T-helper 22 cell (primary cell): ENCODE results near the gene NKX1-2.

Source experiments
- DNase-seq: peaks from one replicate; pipeline ENCODE4 v3.0.0-alpha.2; 2020; ENCODE audit warnings: low read depth

Gene NKX1-2

DNA sequence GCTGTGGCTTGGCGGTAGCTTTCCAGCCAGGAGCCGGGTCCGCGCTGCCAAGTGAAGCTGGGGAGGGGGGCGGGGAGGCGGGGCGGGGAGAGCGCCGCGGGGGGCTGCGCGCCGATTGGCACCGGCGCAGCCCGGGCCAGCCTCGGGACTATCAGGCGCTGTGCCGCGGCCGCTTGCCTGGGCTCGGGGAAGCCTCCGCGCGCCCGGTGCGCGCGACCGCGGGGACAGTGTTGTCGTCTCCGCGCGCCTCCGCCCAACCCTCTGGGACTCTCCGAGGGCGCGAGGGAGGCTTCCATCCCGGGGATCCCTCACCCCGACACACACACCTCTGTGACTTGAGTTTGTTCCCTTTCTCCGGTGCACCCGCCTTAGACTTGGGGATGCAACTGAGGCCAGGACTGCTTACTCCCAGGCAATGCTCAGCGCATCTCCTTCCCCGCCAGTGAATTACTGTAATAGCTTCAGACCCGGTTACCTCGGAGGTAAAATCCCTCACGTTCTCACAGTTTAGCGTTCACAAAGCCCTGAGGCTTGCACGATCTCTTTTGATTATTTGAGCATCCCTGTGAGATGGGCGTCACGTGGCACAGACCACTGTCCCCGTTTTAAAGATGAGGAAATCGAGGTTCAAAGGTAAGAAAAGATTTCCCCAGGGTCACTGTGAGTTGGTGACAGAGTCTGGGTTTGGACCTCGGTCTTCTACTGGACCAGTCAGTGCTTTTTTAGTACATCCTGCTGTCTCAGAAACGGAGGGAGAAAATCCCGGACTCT is at the start of gene NKX1-2:
Gene NKX1-2 (minus strand): TSS at position 24 of the 771 bp plus-strand sequence. CDS start 92 bp downstream, outside the sequence.
- DNase-seq, result no peak

DNA sequence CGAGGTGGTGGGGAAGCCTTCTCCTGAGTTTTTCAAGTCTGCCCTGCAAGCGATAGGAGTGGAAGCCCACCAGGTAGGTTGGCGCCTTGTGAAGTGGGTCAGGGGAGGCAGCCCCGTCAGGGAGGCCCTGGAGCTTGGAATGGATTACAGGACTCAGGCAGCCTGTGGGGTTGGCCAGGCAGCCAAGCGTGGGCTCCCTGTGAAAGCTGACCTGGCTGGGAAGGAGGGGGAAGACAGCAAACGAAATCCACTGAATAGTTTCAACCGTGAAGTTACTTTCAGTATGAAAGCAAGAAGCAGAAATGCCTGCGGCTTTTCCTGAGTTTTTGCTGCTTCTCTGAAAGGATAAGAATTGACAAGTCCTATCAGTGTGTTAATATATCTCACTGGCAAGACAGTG is 48.2 kb upstream of the NKX1-2 start:
- no peak for DNase-seq

DNA sequence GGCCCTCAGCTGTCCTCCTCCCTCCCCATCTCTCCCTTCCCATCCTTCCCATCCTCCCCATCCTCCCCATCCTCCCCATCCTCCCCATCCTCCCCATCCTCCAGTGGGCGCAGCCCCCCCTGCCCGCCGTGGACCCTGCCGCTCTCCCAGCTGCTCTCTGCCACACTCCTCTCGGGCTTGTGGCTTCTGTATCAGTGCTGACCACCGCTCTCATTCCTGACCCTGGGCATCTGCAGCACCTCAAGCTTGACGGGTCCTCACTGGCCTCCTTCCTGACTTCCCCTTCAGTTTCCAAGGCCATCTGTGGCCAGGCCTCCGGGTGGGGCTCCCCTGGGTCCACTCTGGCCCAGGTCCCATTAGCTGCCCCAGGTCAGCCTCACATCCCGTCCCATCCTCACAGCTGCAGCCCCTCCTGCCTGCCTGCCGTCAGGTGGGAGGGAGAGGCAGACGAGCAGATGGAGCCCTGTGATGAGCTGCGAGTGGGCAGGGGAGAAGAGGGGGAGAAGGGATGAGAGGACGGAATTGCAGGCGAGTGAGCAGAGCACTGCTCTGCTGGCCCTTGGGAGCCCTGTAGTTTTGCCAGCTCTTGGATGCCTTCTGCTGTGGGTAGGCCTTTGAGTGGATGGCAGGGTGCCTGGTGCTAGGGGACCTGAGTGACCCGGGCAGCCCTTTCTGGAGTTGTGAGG is 47.5 kb upstream of the NKX1-2 start:
- DNase-seq, result no peak

DNA sequence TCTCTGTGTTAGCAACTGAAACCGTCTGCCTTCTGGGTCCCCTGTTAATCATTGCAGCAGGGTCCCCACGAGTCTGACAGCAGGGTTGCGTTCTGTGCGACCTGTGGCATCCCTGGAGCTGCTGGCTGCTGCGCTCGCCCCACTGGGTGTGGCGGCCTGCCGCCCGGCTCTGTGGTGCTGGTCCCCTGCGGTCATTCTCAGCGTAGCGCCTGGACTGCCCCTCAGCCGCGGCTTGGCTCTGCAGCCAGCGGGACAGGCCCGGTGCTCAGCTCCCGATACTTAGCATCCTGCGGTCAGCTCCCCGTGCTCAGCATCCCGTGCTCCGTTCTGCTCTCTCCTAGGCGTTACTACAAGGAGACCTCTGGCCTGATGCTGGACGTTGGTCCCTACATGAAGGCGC is 46.8 kb upstream of the NKX1-2 start:
- DNase-seq, result no peak

DNA sequence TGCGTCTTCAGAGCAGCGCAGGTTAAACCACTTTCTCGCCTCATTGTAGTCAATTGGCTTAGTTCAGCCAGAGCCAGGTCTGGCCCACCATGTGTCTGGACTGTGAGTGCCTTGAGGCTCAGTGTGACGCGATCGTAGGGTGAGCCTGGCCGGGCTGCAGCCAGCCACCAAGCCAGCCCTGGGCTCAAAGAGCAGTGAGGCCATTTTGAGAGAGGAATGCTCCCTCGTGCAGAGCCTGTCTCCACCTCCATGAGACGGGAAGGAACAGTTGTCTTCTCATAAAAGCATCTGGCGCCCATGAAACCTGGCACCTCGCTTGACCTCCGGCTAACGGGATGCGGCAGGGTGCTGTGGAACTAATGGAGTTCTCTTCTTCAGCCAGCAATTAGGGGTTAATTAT is 46.3 kb upstream of the NKX1-2 start:
- DNase-seq, result no peak

DNA sequence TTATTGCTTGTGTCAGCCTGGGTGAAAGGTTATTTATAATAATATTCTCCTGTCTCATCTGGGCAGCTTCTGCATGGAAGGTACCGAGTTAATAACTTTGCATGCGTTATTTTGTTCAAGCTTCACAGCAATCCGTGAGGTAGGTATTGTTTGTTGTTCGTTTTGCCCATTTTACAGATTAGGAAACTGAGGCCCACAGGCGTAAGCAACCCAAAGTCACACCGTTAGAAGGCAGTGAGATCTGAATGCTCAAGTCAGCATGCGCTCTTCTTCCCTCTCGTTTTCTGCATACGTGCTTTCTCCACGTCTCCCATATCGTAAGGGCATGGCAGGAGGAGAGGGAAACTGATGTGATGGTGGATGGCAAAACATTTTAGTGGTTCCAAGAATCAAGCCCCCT is 45.9 kb upstream of the NKX1-2 start:
- DNase-seq, result no peak

DNA sequence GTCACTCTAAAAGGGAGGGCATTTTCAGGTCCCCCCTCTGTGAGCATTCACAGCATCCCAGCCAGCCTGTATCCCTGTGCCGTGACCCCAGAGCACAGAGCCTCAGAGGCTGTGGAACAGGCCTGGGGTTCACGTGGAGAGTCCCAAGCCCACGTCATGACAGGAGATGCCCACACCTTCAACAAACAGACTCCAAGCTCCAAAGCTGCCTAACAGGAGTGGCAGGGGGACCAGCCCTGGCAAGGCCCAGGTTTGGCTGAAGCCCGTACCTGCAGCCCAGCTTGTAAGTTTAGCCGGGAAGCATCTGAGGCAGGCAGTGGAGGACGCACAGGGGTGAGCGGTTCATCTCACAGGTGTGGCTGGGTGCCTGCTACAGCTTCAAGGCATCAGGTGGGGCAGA is 45.3 kb upstream of the NKX1-2 start:
- DNase-seq, result no peak

DNA sequence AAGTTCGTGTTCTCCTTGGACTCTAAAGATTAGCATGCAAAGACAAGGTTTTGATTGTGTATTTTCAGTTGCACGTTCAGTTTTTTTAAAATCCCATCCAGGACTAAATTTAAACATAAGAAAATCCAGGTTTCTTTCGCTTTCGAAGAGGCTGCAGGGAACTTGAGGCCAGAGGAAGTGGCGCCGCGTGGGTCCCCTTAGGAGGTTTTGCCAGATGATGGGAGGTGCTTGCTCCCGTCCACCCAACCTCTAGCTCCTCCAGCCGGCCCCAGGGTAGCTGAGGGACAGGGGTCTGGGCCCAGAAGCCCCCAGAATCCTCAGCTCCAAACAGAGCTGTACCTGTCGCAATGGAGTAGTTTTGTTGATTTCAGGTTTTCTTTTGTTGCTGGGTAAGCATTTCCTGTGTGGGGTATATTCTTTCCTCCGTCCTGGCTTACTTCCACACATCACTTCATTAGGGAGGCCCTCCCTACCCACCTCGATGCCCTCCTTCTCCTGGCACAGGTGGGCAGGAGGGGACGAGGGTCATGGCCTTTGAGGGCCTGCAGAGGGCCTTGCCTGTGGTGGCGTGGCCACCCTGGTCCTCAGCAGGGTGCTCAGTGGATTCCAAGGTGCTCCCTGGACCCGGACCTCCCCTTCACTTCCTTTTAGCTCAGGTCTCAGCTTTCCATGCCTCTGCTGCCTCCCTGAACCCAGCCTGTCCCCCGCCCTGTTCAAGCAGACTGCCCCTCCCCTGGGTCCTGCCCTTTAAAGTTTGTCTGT is 44.4 kb upstream of the NKX1-2 start:
- DNase-seq, result no peak

DNA sequence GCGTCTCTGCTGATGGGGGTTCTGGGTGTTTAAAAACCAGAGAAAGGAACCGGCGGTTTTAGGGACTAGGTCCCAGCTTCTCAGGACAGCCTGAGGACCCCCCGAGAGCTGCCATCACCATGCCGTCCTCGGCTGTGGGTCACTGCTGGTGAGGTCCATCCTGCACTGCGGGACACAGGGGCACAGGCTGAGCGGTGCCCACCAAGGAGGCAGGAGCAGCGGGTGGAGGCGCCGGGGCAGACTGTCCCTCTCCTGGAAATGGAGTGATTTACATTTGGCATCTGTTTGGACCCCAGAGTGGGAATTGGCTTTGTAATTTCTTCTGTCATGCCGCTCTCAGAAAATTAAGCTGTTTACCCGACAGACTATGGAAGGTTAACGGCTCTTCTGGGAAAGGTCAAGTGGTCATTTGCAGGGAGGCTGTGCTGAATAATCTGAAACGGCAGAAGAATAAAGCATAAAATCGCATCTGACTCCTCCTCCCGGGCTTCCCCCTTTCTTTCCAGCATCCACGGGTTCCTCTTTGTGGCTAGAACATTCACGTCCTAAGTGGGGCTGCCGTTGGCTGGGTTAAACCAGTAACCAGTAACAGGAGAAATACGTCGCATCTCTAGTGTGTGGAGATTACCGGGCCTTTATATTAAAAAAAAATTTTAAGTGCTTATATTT is 43.5 kb upstream of the NKX1-2 start:
- DNase-seq, result no peak

DNA sequence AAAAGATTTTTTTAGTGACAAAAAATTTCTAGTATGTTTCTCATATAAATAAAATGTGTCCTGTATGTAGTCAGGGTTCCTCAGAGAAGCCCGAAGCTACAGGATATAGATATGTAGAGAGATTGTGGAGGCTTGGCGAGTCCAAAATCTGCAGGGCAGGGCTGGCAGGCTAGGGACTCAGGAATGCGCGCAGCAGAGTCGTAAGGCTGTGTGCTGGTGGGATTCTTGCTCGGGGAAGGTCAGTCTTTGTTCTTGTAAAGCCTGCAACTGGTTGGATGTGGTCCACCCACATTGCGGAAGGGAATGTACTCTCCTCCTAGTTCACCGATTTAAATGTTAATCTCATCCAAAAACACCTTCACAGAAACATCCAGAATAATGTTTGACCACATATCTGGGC is 42.4 kb upstream of the NKX1-2 start:
- DNase-seq, result no peak

DNA sequence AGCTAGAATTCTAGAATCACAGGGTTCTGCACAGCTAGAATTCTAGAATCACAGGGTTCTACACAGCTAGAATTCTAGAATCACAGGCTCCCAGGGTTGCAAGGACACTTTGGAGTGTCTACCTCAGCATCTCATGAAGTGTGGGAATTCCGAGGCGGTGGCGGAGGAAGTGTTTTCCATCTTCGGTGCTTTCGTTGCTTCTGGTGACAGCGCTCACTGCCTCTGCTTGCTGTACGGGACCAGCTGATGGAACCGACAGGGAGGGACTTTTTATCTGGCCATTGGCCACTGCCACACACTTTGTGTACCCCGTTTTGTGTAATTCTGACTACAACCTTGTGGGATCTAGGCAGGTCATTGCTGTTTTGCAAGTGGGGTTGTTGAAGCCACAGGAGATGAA is 41.3 kb upstream of the NKX1-2 start:
- no peak for DNase-seq

DNA sequence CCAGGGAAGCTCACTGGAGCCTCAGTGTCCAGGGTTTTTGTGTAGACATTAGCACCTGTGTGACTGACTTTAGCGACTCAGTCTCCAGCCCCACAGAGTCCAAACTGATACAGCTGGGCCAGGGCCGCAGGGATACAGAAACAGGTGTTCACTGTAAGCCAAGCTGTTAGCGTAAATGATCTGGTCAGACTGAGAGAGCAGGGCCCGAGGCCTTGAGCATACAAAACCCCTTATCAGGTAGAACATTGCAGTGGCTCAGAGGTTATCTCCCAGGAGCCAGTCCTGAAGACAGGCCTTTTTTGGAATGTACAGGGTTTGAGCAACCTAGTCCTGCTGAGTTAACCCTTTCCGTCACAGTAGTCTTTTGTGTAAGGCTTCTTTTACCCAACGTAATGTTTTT is 36.8 kb upstream of the NKX1-2 start:
- no peak for DNase-seq

DNA sequence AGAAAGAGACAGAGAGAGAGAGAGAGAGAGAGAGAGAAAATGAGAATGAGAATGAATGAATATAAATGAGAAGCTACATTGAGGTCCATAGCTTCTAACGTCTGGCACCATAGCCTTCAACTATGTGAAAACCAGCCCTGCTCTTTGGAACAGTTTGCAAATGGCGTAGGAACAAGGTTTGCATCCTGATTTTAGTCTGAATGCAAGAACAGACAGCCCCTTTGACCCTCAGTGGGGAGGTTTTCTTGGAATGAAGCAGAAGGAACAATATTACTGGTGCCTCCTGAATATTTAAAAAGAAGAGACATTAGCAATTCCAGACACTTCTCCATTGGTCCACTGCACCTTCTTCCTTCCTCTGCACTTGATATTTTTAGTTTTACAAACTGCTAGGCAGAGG is 34.8 kb upstream of the NKX1-2 start:
- no peak for DNase-seq

DNA sequence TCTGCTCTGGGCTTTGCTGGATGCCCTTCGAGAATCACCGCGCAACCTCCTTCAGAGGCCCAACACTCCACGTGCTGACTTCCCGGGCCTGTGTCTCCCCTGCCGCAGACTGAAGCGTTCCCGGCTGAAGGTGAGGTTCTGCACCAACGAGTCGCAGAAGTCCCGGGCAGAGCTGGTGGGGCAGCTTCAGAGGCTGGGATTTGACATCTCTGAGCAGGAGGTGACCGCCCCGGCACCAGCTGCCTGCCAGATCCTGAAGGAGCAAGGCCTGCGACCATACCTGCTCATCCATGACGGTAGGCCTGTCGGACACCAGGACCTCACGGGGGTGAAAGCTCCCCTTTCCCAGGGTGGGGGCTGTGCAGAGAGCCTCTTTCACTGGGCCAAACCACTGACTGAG is 34.2 kb upstream of the NKX1-2 start:
- DNase-seq, result no peak

DNA sequence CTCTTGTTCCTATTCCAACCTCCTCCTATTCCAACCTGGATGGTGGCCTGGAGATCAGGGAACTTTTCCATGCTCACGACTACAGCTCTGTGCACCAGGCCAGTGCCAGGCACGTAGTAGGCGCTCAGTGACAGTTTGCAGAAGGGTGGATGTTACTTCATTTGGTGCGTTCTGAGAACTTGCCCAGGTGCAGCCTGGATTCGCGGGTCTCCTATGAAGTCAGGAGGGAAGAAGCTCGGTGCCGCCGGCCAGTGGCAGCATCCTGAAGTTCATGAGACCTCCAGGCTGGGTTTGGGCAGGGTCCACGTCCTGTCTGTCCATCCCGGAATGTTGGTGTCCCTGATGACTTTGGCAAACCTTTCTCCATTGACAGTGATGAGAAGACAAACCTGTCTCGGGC is 33.0 kb upstream of the NKX1-2 start:
- DNase-seq, result no peak

DNA sequence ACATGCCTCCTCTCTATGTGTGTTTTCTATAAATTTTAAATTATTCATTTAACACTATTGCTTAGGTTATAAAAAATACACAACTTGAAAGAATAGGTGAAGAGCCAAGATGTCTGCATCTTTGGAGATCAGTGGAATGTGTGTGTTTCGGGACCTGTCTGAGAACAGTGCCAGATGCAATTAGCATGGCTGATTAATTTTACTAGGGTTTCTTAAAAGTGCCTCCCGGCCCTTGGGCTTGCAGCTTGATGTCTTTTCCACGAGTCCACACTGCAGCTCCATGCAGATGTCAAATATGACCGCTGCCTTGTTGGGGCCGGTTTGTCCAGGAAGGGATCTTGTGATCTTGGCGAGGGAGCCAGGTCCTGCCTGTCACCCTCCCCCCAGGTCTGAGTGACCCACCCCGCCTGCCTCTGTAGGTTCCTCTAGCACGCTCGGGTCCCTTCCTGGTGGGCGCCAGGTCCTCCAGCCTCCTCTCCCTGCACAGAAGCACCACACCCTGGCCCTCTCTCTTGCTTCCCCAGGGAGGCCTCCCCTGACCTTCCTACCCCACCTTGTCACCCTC is 32.5 kb upstream of the NKX1-2 start:
- no peak for DNase-seq

DNA sequence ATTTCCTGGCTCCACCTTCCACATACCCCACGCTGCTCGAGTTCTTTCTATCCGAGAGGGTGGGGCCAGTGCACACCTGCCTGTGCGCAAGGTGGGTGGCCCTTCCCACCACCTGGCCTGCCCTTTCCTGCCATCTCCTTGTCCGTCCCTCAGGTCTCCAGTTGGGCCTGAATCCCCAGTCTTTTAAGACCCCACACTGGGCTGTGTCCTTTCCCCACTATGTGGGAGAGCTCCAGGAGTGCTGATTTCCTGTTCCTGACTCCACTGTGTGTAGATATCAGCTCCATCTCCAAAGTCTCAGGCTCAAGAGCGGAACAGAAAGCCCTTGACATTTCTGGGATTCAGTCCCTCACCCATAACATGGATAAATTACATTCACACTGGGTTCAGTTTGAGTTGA is 31.9 kb upstream of the NKX1-2 start:
- DNase-seq, result no peak

DNA sequence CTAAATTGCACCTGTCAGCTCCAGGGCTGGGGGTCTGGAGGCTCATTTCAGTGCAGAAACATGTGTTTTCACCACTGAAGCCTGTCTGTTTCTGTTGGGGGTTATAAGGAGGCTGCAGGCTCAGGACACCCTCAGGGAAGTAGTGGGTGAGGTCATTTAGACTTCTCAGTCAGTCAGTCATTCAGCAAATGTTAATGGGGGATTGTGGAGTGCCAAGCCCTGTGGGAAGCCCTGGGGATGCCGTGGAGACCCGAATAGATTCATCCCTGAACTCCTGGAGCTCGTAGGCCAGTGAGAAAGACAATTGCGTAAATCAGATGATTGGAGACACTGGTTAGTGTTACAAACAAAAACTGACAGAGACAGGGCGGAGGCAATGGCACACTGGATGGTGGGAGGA is 31.0 kb upstream of the NKX1-2 start:
- DNase-seq, result no peak

DNA sequence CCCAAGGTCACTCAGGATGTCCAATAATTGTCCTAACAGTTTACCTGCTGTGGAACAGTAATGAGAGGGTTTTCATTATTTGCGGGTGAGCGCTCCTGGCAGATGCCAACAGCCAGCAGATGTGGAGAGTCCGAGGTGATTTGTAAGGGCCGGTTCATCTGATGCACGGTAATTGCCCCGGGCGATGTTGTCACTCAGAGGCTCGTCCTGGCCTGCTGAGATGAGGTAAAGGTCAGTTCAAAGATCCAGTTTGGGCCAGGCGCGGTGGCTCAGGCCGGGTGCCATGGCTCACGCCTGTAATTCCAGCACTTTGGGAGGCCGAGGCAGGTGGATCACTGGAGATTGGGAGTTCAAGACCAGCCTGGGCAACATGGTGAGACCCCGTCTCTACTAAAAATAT is 28.7 kb upstream of the NKX1-2 start:
- no peak for DNase-seq

DNA sequence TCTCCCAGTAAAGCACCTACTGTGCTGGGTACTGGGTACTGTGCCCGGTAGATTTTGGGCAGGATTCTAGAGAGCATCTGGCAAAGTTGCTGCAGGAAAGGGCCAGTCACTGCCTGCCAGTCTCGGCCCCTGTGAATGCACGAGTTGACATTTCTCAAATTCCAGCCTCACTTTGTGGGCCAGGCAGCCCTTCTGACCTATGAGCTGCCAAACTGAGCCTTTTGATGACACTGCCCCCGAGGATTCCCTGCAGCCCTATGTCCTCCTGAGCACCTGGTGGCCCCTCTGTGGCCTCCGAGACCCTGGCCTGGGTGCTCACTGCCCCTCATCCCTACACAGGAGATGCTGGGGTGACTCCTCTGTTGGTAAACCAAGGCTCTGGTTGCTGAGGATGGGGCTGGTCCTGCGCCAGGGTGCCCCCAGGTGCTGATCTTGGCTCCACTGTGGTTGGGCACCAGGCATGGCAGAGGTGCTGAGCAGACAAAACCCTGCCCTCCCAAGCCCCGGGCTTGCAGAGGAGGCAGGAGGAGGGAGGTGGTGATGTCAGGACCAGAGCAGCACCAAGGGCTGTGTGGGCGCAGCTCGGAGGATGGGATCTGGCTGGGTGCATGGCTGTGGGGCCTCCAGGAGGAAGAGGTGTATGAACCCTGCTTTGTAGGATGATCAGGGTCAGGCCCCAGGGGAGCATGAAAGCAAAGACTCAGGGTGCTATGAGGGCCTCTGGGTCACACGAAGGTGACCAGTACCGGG is 28.0 kb upstream of the NKX1-2 start:
- DNase-seq, result no peak

DNA sequence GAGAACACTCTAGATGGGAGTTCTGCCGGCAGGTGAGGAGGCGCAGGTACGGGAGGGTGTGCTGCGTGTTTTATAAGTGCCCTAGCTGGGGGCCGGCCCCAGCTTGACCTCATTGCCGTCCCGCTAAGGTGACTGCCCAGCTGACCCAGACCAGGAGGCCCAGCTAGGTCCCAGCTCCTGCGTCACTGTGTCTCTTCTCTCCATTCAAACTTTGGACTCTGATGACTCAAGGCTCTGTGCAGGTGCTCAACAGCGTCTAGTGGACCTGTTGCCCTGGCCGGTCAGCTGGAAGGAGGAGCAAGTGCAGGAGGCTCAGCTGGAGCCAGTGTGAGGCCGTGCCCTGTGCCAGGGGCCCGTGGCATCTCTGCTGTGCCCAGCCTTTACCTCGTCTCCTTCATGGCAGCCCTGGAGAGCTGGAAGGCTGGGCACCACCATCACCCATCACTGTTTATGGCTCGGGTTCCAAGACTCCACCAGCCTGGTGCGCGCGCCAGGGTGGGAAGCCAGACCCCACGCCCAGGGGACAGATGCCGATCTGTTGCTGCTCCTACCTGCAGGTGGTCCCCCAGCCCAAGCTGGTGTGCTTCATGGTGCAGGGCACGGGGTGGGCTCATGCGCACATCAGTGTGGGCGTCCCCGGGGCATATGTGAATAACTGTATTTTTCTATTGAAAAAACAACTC is 26.3 kb upstream of the NKX1-2 start:
- no peak for DNase-seq
